HG03025 (cell line): Measurements from ENCODE around the gene OR52A5.
"Not testable (repeated sequence)": the region's sequence is repeated elsewhere in the genome, so short reads cannot be mapped to it uniquely, and the experiment has no call there.

Experiments used
- ATAC-seq: cut with Tn5 transposase; IDR thresholded peaks from one replicate; pipeline ENCODE4 v1.9.1; 2021; ENCODE audit warnings: mild to moderate bottlenecking, moderate library complexity; ENCODE audit not compliant: unreplicated experiment, low FRiP score

The OR52A5 gene

DNA sequence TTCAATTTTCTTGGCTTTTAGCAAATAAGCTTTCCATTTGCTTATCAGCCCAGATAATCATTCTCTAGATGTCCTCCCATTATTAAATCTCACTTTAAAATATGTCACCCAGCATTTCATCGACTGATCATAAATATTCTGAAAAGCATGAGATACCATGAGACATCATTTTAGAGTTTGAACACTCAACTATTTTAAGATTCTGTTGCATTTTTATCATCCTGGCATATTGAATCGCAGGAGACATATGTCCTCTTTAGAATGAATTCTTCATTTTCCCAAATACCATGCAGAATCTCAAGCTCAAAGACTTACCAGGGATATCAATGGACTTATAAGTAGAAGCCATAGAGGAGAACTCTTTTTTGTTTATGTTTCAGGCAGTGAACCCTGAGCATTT lies at the start of gene OR52A5:
Gene OR52A5 (minus strand): TSS at position 361 of the 400 bp plus-strand sequence. CDS start 5,714 bp downstream, outside the sequence.
- ATAC-seq: no peak

DNA sequence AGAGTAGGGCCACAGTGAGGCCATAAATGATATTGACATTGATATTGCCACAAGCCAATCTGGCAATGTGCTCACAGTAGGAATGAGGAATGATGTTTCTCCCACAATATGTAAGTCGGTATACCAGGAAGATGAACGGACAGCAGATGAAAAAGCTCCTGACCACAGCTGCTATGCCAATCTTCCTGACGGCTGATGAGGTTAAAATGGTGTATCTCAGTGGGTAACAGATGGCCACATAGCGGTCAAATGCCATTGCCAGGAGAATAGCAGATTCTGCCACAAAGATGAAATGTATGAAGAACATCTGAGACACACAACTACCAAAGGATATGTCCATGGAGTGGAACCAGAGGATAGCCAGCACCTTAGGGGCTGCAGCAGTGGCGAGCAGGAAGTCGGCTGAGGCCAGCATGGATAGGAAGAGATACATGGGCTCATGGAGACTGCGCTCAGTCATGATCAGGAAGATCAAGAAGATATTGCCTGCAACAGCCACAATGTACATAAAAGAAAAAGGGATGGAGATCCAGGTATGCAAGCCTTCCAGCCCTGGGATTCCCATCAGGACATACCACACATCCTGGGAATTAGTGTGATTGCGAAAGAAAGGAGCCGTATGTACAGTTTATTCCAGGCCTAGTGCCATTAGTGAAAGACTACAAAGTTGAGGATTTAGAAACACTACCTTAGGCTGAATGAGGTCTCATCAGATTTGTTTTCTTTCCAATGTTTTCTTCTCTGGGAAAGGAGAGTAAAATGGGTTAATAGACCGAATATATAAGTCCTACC lies 40.1 kb upstream of the OR52A5 start:
- ATAC-seq: no peak

GRCh38 chr11:5174934-5175333 lies 36.8 kb upstream of the OR52A5 start:
- no peak for ATAC-seq

GRCh38 chr11:5171856-5172255 lies 33.7 kb upstream of the OR52A5 start:
- ATAC-seq: no peak

DNA sequence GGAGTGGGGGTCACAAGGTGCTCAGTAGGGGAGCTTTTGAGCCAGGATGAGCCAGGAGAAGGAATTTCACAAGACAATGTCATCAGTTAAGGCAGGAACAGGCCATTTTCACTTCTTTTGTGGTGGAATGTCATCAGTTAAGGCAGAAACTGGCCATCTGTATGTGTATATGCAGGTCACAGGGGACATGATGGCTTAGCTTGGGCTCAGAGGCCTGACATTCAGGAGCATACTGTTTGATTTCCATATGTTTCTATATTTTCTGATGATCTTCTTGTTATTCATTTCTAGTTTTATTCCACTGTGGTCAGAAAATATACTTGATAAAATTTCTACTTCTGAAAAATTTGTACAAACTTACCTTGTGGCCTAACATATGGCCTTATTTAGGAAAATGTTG lies 27.7 kb upstream of the OR52A5 start:
- not testable (repeated sequence) for ATAC-seq

DNA sequence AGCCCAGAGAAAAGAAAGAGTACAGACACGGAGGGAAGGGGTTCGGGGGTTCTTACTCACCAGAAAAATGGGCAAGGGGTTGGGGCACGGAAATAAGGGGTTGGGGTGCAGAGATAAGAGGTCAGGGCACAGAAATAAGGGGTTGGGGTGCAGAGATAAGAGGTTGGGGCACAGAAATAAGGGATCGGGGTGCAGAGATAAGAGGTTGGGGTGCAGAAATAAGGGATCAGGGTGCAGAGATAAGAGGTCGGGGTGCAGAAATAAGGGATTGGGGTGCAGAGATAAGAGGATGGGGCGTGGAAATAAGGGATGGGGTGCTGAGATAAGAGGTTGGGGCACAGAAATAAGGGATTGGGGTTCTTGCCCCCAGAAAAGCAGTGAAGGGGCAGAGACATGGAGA lies 26.7 kb upstream of the OR52A5 start:
- ATAC-seq: not testable (repeated sequence)

DNA sequence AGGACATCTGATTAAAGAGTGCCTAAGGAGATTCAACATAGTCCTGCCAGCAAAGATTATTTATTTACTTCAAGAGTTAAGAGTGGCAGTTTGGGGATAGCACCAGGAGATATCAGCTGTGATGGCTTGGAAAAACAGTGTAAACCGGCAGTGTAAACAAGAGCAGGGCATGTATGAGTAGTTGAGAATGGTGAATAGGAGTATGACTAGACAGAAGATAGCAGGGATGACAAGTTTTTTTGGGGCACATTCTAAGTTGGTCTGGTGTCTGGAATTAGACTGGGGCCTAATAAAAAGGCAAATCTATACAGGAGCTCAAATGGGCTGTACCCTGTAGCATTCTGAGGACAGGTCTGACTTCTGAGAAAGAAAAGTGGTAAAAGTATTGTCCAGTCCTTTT lies 22.9 kb upstream of the OR52A5 start:
- ATAC-seq: not testable (repeated sequence)

DNA sequence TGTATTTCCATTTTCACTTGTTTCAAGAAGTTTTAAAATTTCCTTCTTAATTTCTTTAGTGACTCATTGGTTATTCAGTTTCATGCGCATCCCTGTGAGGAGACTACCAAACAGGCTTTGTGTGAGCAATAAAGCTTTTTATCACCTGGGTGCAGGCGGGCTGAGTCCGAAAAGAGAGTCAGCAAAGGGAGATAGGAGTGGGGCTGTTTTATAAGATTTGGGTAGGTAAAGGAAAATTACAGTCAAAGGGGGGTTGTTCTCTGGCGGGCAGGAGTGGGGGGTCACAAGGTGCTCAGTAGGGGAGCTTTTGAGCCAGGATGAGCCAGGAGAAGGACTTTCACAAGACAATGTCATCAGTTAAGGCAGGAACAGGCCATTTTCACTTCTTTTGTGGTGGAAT lies 22.1 kb upstream of the OR52A5 start:
- not testable (repeated sequence) for ATAC-seq

GRCh38 chr11:5159806-5160205 lies 21.6 kb upstream of the OR52A5 start:
- no peak for ATAC-seq

DNA sequence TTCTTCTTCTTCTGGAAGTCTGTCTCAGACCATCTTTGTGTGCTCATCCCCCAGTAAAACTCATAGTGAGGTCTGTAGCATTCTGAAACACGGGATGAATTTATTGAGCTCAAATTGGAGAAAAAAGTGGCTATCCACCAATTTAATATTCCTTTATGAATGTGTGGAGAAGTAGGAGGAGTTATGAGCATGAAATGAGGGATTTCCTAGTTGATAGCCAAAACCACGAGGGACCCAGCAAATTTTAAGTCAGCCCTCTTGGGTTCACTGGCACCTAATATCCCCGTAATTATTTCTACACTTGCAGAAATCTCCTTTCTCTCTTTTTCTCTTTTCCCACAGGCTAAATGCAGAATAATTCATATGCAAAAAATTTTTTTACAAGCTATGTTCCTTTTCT lies 16.5 kb upstream of the OR52A5 start, which contains the start of gene OR52A1:
Gene OR52A1 (minus strand): TSS at position 101 of the 400 bp plus-strand sequence. CDS start 2,388 bp downstream, outside the sequence.
- no peak for ATAC-seq

DNA sequence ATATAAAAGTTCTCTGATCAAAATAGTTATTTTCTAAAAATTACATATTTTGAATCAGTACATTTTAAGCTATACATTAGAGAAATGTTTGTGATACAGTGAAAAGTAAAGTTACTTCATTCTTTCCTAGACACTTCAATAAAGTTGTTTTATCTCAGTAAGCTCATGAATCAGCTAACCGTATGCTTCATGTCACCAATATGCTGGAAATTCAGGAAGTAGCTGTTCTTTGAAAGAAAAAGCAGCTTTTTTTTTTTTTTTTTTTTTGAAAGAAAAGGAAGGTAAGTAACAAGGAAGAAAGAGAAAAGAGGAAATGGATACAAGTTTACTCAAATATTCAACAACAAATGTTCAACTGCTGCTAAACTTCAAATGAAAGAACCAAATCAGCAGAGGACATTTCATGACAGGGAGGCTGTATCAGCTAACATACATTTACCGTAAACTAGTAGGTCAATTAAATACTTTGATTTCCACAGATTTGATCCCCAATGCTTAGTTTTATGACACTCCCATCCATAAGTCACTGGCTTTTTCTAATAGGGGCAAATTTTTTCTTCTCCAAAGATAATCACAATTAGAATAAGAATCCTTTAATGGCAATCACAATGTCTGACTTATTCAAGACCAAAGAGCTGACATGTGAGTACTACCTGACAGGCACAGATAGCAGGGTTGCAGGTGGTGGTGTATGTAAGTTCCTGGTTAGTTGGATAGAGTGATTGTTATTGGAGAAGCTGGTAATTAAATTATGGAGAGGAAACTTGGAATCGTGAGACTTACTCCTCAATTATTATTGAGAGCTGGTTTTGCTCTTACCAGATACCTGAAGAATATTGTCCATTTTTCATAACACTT lies 15.6 kb upstream of the OR52A5 start:
- no peak for ATAC-seq

- ATAC-seq: no peak
Observed at GRCh38 chr11:5151713-5152153, 13.6 kb upstream of the OR52A5 start.

DNA sequence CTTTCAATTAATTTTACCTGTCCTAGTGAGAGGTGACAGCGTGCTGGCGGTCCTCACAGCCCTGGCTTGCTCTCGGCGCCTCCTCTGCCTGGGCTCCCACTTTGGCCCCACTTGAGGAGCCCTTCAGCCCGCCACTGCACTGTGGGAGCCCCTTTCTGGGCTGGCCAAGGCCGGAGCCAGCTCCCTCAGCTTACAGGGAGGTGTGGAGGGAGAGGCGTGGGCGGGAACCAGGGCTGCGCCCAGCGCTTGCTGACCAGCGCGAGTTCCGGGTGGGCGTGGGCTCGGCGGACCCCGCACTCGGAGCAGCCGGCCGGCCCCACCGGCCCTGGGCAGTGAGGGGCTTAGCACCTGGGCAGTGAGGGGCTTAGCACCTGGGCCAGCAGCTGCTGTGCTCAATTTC lies 6.0 kb upstream of the OR52A5 start:
- not testable (repeated sequence) for ATAC-seq

DNA sequence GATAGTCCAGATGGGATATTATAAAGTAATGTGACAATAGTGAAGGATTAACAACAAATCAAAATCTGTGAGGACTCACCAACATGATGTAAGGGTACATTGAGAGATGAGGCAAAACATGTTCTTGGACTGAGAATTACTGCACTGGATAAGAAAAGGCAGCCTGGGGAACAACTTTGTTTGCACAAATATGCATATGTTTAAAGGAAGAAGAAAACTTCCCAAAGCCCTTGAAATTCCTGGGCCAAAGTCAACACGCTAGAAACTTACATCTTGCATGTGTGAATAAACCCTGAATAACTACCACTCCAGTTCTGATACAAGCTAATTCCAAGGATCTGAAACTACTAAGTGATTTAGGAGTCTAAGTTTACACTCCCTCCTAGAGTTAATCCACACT lies 1.1 kb downstream of the OR52A5 start:
- no peak for ATAC-seq

DNA sequence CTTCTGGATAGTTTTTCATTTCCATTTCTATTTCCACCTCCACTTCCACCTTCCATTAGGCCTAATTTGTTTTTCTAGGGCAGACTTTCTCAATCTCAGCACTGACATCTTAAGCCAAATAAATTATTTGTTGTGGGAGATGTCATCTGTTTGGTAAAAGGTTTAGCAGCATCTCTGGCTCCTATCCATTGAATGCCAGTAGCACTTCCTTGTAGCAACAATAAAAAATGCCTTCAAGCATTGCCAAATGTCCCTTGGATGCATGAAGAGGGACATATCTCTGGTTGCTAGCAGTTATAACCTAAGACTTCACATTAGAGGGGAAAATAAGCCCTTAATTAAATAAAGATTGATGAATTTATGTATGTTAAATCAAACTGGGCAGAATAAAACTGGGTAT lies 1.9 kb downstream of the OR52A5 start:
- no peak for ATAC-seq

- no peak for ATAC-seq
Observed at GRCh38 chr11:5131584-5132335, 6.4 kb downstream of the OR52A5 start.

GRCh38 chr11:5129457-5129877 lies 8.7 kb downstream of the OR52A5 start:
- ATAC-seq: no peak

GRCh38 chr11:5124891-5125620 lies 13.1 kb downstream of the OR52A5 start:
- ATAC-seq: no peak

GRCh38 chr11:5123802-5124521 lies 14.2 kb downstream of the OR52A5 start:
- ATAC-seq: peak; percentile 80
